H1 (cell line): Measurements from ENCODE around the gene TMEM79. TPM values are rescaled to one million over a fixed set of nuclear protein-coding genes. Genes with fewer than 3 reads are reported as not detected.

Experiments
- CTCF ChIA-PET: fragments of 300-600 bp; sonication (Branson Sonifier 250); formaldehyde crosslinking; loops from one replicate; lab custom pipeline; 2021; ENCODE audit not compliant: partially characterized antibody; lab: Charles Lee
- POLR2A ChIA-PET: fragments of 300-600 bp; sonication (Branson Sonifier 250); formaldehyde crosslinking; loops from one replicate; lab custom pipeline; 2021; ENCODE audit warnings: inconsistent platforms; ENCODE audit not compliant: partially characterized antibody; lab: Charles Lee
- DNase-seq, 2 experiments: peaks; one replicate each; pipeline versions ENCODE4 v3.0.0 to v3.0.0-alpha.2; 2010 to 2022; ENCODE audit warnings: low spot score in 2 of 2, low read depth in 1 of 2, mixed read lengths in 1 of 2
- FAIRE-seq: peaks from 2 replicates; lab custom pipeline; 2011; peaks lifted over from hg19 to GRCh38; lab: Jason Lieb, UNC
- H2AFZ ChIP-seq: 2 replicates; pipeline ENCODE4 v1.8.1; 2012; ENCODE audit warnings: low read length, inconsistent platforms
- H2AK5ac ChIP-seq: 2 replicates; pipeline ENCODE4 v1.6.1; 2013; ENCODE audit warnings: low read depth, low read length
- H2BK120ac ChIP-seq: replicated peaks from 2 replicates; pipeline ENCODE3; 2013; ENCODE audit warnings: low read depth, low read length, inconsistent platforms
- H2BK12ac ChIP-seq: 2 replicates; pipeline ENCODE4 v1.6.1; 2013; ENCODE audit warnings: low read depth, low read length
- H2BK15ac ChIP-seq: 2 replicates; pipeline ENCODE4 v1.6.1; 2013; ENCODE audit warnings: low read length
- H2BK20ac ChIP-seq: 2 replicates; pipeline ENCODE4 v1.6.1; 2013; ENCODE audit warnings: low read length
- H2BK5ac ChIP-seq: 2 replicates; pipeline ENCODE4 v1.6.1; 2013; ENCODE audit warnings: low read depth, low read length
- H3K14ac ChIP-seq: 2 replicates; pipeline ENCODE4 v1.6.1; 2013; ENCODE audit warnings: inconsistent platforms; ENCODE audit not compliant: insufficient read length
- H3K18ac ChIP-seq: 2 replicates; pipeline ENCODE4 v1.6.1; 2013; ENCODE audit warnings: low read length; ENCODE audit errors: extremely low read depth
- H3K23ac ChIP-seq: 2 replicates; pipeline ENCODE4 v1.6.1; 2013; ENCODE audit warnings: inconsistent platforms; ENCODE audit not compliant: insufficient read length
- H3K23me2 ChIP-seq: 2 replicates; pipeline ENCODE4 v1.6.1; 2013; ENCODE audit warnings: low read depth, low read length
- H3K27ac ChIP-seq: 2 replicates; pipeline ENCODE4 v1.6.1; 2011; ENCODE audit warnings: low read depth, low read length, inconsistent platforms
- H3K27me3 ChIP-seq, 4 experiments: replicated peaks in 1 of 4; 1 replicate in 1 of 4; 2 replicates in 3 of 4; pipeline versions ENCODE4 v1.6.1 to v1.8.1; 2011 to 2013; ENCODE audit warnings: low read length in 3 of 4, mild to moderate bottlenecking in 3 of 4, inconsistent platforms in 2 of 4, mixed read lengths in 2 of 4, moderate library complexity in 1 of 4; ENCODE audit not compliant: control insufficient read depth in 3 of 4, insufficient read depth in 3 of 4; ENCODE audit errors: extremely low read depth in 1 of 4
- H3K36me3 ChIP-seq, 4 experiments: 2 replicates each; pipeline versions ENCODE4 v1.6.1 to v1.8.1; 2011 to 2013; ENCODE audit warnings: mild to moderate bottlenecking in 4 of 4, low read length in 3 of 4, moderate library complexity in 2 of 4, control low read depth in 1 of 4, inconsistent platforms in 1 of 4; ENCODE audit not compliant: insufficient read depth in 4 of 4, control insufficient read depth in 2 of 4
- H3K4ac ChIP-seq: replicated peaks from 2 replicates; pipeline ENCODE3; 2013; ENCODE audit warnings: low read length, low read depth, mixed read lengths, inconsistent platforms; ENCODE audit not compliant: insufficient read length
- H3K4me1 ChIP-seq, 4 experiments: replicated peaks in 1 of 4; 1 replicate in 1 of 4; 2 replicates in 3 of 4; pipeline versions ENCODE4 v1.6.1 to v1.8.1; 2011 to 2013; ENCODE audit warnings: low read length in 3 of 4, inconsistent platforms in 2 of 4, mixed read lengths in 1 of 4; ENCODE audit not compliant: insufficient read depth in 4 of 4, control insufficient read depth in 3 of 4
- H3K4me2 ChIP-seq, 2 experiments: 2 replicates each; pipeline versions ENCODE4 v1.6.1 to v1.8.1; 2011 to 2013; ENCODE audit warnings: low read depth in 2 of 2, low read length in 2 of 2, control low read depth in 1 of 2, inconsistent platforms in 1 of 2, mild to moderate bottlenecking in 1 of 2; ENCODE audit not compliant: insufficient read depth in 1 of 2
- H3K4me3 ChIP-seq, 4 experiments: fragments of 200-600, 300-600 bp in 1 of 4; sonication (generic), shearing (Covaris generic), sonication (Bioruptor Twin) in 1 of 4; 2 replicates each; pipeline versions ENCODE4 v1.5.1 to v1.8.1; 2011 to 2016; ENCODE audit warnings: low read length in 4 of 4, low read depth in 3 of 4, control low read depth in 2 of 4, inconsistent platforms in 2 of 4, mild to moderate bottlenecking in 2 of 4, mixed read lengths in 1 of 4, moderate library complexity in 1 of 4; ENCODE audit not compliant: insufficient read depth in 2 of 4; ENCODE audit errors: extremely low read depth in 1 of 4
- H3K56ac ChIP-seq: replicated peaks from 2 replicates; pipeline ENCODE3; 2013; ENCODE audit warnings: low read depth, mild to moderate bottlenecking, mixed read lengths, low read length, inconsistent platforms; ENCODE audit not compliant: insufficient read length
- H3K79me1 ChIP-seq: 2 replicates; pipeline ENCODE4 v1.6.1; 2013; ENCODE audit warnings: low read depth, low read length, control low read depth
- H3K79me2 ChIP-seq, 2 experiments: 2 replicates each; pipeline versions ENCODE4 v1.6.1 to v1.8.1; 2012 to 2013; ENCODE audit warnings: low read length in 2 of 2, mild to moderate bottlenecking in 2 of 2, inconsistent platforms in 1 of 2; ENCODE audit not compliant: insufficient read depth in 2 of 2, control insufficient read depth in 1 of 2
- H3K9ac ChIP-seq, 4 experiments: replicated peaks in 1 of 4; 1 replicate in 1 of 4; 2 replicates in 3 of 4; pipeline versions ENCODE4 v1.6.1 to v1.8.1; 2011 to 2013; ENCODE audit warnings: low read depth in 3 of 4, low read length in 3 of 4, control low read depth in 2 of 4, mild to moderate bottlenecking in 2 of 4, moderate library complexity in 2 of 4, inconsistent platforms in 1 of 4; ENCODE audit errors: extremely low read depth in 1 of 4
- H3K9me3 ChIP-seq, 2 experiments: 2 replicates each; pipeline versions ENCODE4 v1.6.1 to v1.8.1; 2012 to 2013; ENCODE audit warnings: mild to moderate bottlenecking in 2 of 2, moderate library complexity in 2 of 2, control low read depth in 1 of 2, inconsistent platforms in 1 of 2, low read depth in 1 of 2, low read length in 1 of 2, mixed read lengths in 1 of 2; ENCODE audit not compliant: insufficient read depth in 2 of 2
- H4K20me1 ChIP-seq, 2 experiments: replicated peaks in 1 of 2; 2 replicates each; pipeline versions ENCODE3 to v1.8.1; 2011 to 2013; ENCODE audit warnings: inconsistent platforms in 2 of 2, low read length in 2 of 2, mild to moderate bottlenecking in 1 of 2; ENCODE audit not compliant: insufficient read depth in 2 of 2, control insufficient read depth in 1 of 2
- H4K5ac ChIP-seq: 2 replicates; pipeline ENCODE4 v1.6.1; 2013; ENCODE audit warnings: low read length, low read depth, mixed read lengths, inconsistent platforms; ENCODE audit not compliant: insufficient read length
- H4K8ac ChIP-seq: 2 replicates; pipeline ENCODE4 v1.8.0; 2013; ENCODE audit warnings: mild to moderate bottlenecking, moderate library complexity, low read length, inconsistent platforms; ENCODE audit not compliant: insufficient read depth; ENCODE audit errors: extremely low read depth
- H4K91ac ChIP-seq: replicated peaks from 2 replicates; pipeline ENCODE3; 2013; ENCODE audit warnings: low read length, mixed read lengths, inconsistent platforms; ENCODE audit not compliant: insufficient read length
- EP300 ChIP-seq, 2 experiments: IDR thresholded peaks; 1 replicate in 1 of 2; 2 replicates in 1 of 2; pipeline ENCODE4 v1.6.1; 2011 to 2012; ENCODE audit warnings: low read depth in 2 of 2, low read length in 2 of 2, mild to moderate bottlenecking in 2 of 2, borderline replicate concordance in 1 of 2, inconsistent platforms in 1 of 2, moderate library complexity in 1 of 2
- GABPA ChIP-seq: IDR thresholded peaks from 2 replicates; pipeline ENCODE4 v1.6.1; 2011; ENCODE audit warnings: mild to moderate bottlenecking, low read length, moderate library complexity, borderline replicate concordance; ENCODE audit not compliant: insufficient read depth
- GTF2F1 ChIP-seq: IDR thresholded peaks from 2 replicates; pipeline ENCODE4 v1.6.1; 2012; ENCODE audit warnings: low read depth, low read length, improper control_type of control experiment, borderline replicate concordance
- KDM5A ChIP-seq: fragments of 200-600 bp; IDR thresholded peaks from 2 replicates; pipeline ENCODE4 v1.7.1; 2012; ENCODE audit warnings: mild to moderate bottlenecking, low read length, inconsistent platforms, mixed read lengths
- MAFK ChIP-seq: IDR thresholded peaks from 2 replicates; pipeline ENCODE4 v1.6.1; 2012; ENCODE audit warnings: low read depth, mild to moderate bottlenecking, improper control_type of control experiment, low read length
- PHF8 ChIP-seq: fragments of 200-600 bp; sonication (generic); conservative IDR thresholded peaks from 2 replicates; pipeline ENCODE4 v1.7.1; 2012; ENCODE audit warnings: low read depth, mild to moderate bottlenecking, inconsistent platforms, low read length, moderate library complexity
- RNF2 ChIP-seq: fragments of 200-900, 300-1000 bp; sonication (generic); IDR thresholded peaks from 2 replicates; pipeline ENCODE4 v1.7.1; 2016; ENCODE audit warnings: borderline replicate concordance, low read depth, mild to moderate bottlenecking, antibody characterized with exemption, low read length; ENCODE audit not compliant: poor library complexity, severe bottlenecking; ENCODE audit errors: missing control alignments
- RXRA ChIP-seq: IDR thresholded peaks from 2 replicates; pipeline ENCODE4 v1.6.1; 2011; ENCODE audit warnings: low read depth, mild to moderate bottlenecking, low read length, moderate library complexity; ENCODE audit not compliant: insufficient read depth
- SRF ChIP-seq: IDR thresholded peaks from 2 replicates; pipeline ENCODE4 v1.6.1; 2011; ENCODE audit warnings: mild to moderate bottlenecking, low read depth, low read length, moderate library complexity
- WGBS, 2 experiments: shearing (Covaris generic) in 1 of 2; methylation state at CpG; one replicate each; pipeline versions ENCODE4 v1.1.6 to v1.1.7; 2013 to 2015; ENCODE audit warnings: low lambda C conversion rate in 2 of 2, mixed read lengths in 2 of 2, inconsistent platforms in 1 of 2, low coverage in 1 of 2, missing lambda C conversion rate in 1 of 2; ENCODE audit not compliant: insufficient replicate concordance in 2 of 2, insufficient coverage in 1 of 2, insufficient read length in 1 of 2; ENCODE audit errors: extremely low coverage in 1 of 2, missing lambda C conversion rate in 1 of 2; 5-methylcytosine and 5-hydroxymethylcytosine counted together
- polyA plus RNA-seq, 7 experiments: library from polyadenylated mRNA; depleted of rRNA in 3 of 7; stranded (reverse) in 5 of 7; unstranded in 2 of 7; fragments of >200 nt in 5 of 7; fragments of 200-250 nt in 2 of 7; gene quantifications; 1 replicate in 5 of 7; 2 replicates in 1 of 7; 4 replicates in 1 of 7; pipeline versions ENCODE4 v1.2.1 to v1.2.3, GENCODE V29; 2011 to 2013; ENCODE audit warnings: missing spikeins in 2 of 7, mixed read lengths in 2 of 7
- total RNA-seq: library from RNA; stranded (reverse); fragmentation: NEBNext Ultra II Directional; extraction: Animal tissue kit (Norgen Biotek cat#: 25700); gene quantifications from 2 replicates; pipeline ENCODE4 v1.2.1, GENCODE V29; 2021
- TF ChIP-seq, protein P1 (sequence below): IDR thresholded peaks from 2 replicates; pipeline ENCODE4 v1.6.1; 2012; ENCODE audit warnings: low read length, inconsistent platforms

TMEM79 gene
- total and polyA plus RNA-seq, 2 of the 8 experiments (the other 6 are each of a cell fraction or from before 2014, with no cell fraction given) = 2.1 to 2.3 TPM

DNA sequence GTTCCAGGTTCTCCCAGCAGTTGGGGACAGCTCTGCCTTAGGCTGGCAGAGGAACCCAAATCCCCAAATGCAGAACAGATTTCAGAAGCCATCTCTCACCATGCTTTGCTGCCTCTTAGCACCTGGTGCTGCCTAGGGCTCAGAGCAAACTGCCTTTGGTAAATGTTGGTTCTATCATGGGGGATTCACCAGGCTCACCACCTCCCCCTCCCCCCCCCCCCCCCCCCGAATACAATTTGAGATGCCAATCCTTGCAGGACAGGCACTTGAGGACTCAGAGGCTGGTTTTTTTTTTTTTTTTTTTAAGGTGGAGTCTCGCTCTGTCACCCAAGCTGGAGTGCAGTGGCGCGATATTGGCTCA, 35.8 kb upstream of the TMEM79 start:
- peak overlapping the region; percentile 58 for H4K8ac ChIP-seq
- no peak overlapping the region for H3K4me3 ChIP-seq
- H2BK15ac ChIP-seq = no peak overlapping the region
- H3K9ac ChIP-seq = no peak overlapping the region
- H3K14ac ChIP-seq = no peak overlapping the region
- no peaks in the 10 kb centered on the region for H3K79me1 ChIP-seq
- H2AK5ac ChIP-seq = no peak overlapping the region; the same call in 1 of the 2 replicates
- peaks cover 0 to 4% of the 10 kb centered on the region in 2 experiments for H4K20me1 ChIP-seq
- no peak overlapping the region for H4K91ac ChIP-seq
- H3K56ac ChIP-seq = no peak overlapping the region
- H3K4me1 ChIP-seq = peaks cover 0 to 16% (median 9%) of the 10 kb centered on the region in 4 experiments
- no peaks in the 10 kb centered on the region for H3K79me2 ChIP-seq
- no peak overlapping the region for H2AFZ ChIP-seq
- peaks cover 21 to 44% (median 33%) of the 10 kb centered on the region in 4 experiments for H3K36me3 ChIP-seq
- FAIRE-seq (no peak), DNase-seq (no peak)
- TF ChIP-seq GTF2F1 (no peak), KDM5A (no peak), RXRA (no peak), EP300 (IDR thresholded peaks at IDR 0.05; ENCODE audit: borderline replicate concordance in 1 of 2, low read depth in 2 of 2, low read length in 2 of 2) (no peak), GABPA (no peak), PHF8 (no peak), MAFK (no peak), SRF (no peak), RNF2 (no peak)
- TF ChIP-seq, protein P1, sequence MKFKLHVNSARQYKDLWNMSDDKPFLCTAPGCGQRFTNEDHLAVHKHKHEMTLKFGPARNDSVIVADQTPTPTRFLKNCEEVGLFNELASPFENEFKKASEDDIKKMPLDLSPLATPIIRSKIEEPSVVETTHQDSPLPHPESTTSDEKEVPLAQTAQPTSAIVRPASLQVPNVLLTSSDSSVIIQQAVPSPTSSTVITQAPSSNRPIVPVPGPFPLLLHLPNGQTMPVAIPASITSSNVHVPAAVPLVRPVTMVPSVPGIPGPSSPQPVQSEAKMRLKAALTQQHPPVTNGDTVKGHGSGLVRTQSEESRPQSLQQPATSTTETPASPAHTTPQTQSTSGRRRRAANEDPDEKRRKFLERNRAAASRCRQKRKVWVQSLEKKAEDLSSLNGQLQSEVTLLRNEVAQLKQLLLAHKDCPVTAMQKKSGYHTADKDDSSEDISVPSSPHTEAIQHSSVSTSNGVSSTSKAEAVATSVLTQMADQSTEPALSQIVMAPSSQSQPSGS = no peak
- H2BK5ac ChIP-seq = no peak overlapping the region
- ChIA-PET POLR2A (interaction anchor here (0.6 to 11.8 kb wide), 16 partner anchors 12 to 198 kb away, joined by 3 to 102 read pairs (median 4); partner anchors contain the start of genes PMF1, SMG5 and TMEM79), CTCF (interaction anchor here (0.7 to 47.2 kb wide), 8 partner anchors 10 to 152 kb away, joined by 3 to 1265 read pairs (median 4); partner anchors contain the start of gene SEMA4A)
- H3K4ac ChIP-seq = no peak overlapping the region
- no peaks in the 10 kb centered on the region for H3K9me3 ChIP-seq
- no peak overlapping the region for H3K23ac ChIP-seq
- no peaks in the 10 kb centered on the region for H3K23me2 ChIP-seq
- 89% methylated on average over 2 of the region's 4 CpGs; no CpG with 5 or more reads in 1 of the 2 experiments for WGBS, 2 experiments
- H4K5ac ChIP-seq = no peak overlapping the region
- 0 out of 4 replicates have a peak overlapping the region, but pooled peaks of 1 of the 2 experiments have one; percentile 17 for H3K4me2 ChIP-seq
- H3K27me3 ChIP-seq = no peaks in the 10 kb centered on the region
- H3K27ac ChIP-seq = no peak overlapping the region; the same call in 1 of the 2 replicates
- H2BK12ac ChIP-seq = no peak overlapping the region
- no peak overlapping the region for H2BK120ac ChIP-seq
- H3K18ac ChIP-seq = peak overlapping the region; percentile 38; the same call in 1 of the 2 replicates
- no peak overlapping the region for H2BK20ac ChIP-seq
